BE2C (cell line): Measurements from ENCODE around the gene GJC3.

Experiments
- DNase-seq: peaks from one replicate; pipeline ENCODE4 v3.0.0-alpha.2; 2020
- H3K27me3 ChIP-seq: fragments of 250-450 bp; sonication (Bioruptor Pico); 2 replicates; pipeline ENCODE4 v1.5.1; 2020; ENCODE audit warnings: mild to moderate bottlenecking
- H3K36me3 ChIP-seq: fragments of 250-450 bp; sonication (Bioruptor Pico); 2 replicates; pipeline ENCODE4 v1.5.1; 2020; ENCODE audit warnings: mild to moderate bottlenecking
- H3K4me1 ChIP-seq: fragments of 250-450 bp; sonication (Bioruptor Pico); 2 replicates; pipeline ENCODE4 v1.5.1; 2020
- H3K4me3 ChIP-seq: 2 replicates; pipeline ENCODE4 v1.5.1; 2011; ENCODE audit warnings: low read depth, low read length
- H3K9me3 ChIP-seq: fragments of 250-450 bp; sonication (Bioruptor Pico); 2 replicates; pipeline ENCODE4 v1.5.1; 2020
- TF ChIP-seq, protein P1 (sequence below): IDR thresholded peaks from 2 replicates; pipeline ENCODE4 v1.5.1; 2012; ENCODE audit warnings: mild to moderate bottlenecking, low read depth, low read length

GJC3 gene

DNA sequence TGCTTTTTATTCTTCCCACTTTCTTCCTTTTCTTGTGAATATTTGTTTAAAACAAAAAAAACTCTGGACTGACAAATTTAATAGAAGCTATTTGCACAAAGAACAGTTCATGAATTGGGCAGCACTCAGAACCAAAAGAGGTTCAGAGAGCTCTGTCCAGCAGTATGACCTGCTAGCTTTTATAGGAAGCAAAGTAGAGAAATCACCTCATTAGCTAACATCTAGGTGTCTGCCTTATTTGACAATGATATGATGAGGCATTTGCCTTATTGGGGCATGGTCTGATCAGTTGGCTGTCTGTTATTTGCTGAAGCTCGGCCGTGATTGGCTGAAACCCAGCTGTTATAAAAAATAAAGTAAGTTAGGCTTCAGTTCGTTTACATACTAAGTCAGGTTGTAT, 9.3 kb downstream of the GJC3 start:
- no peak for DNase-seq

DNA sequence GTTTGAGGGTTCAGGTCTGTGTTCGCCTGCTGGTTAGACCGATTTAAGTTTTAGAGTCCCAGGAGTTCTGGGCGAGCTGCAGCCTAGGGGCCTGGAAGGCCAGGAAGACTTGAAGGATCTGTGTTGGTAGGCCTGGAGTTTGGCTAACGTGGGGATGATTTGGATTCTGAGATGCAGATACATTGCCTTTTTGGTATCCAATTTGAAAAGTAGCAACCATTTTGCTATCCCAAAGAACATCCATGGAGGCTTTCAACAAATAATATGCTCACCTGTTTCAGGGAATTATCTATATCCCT, 9.7 kb downstream of the GJC3 start:
- Histone ChIP-seq H3K27me3 (no peaks in the 10 kb centered on the region; the same call in 1 of the 2 replicates), H3K4me1 (no peaks in the 10 kb centered on the region; the same call in 1 of the 2 replicates)
- TF ChIP-seq, protein P1, sequence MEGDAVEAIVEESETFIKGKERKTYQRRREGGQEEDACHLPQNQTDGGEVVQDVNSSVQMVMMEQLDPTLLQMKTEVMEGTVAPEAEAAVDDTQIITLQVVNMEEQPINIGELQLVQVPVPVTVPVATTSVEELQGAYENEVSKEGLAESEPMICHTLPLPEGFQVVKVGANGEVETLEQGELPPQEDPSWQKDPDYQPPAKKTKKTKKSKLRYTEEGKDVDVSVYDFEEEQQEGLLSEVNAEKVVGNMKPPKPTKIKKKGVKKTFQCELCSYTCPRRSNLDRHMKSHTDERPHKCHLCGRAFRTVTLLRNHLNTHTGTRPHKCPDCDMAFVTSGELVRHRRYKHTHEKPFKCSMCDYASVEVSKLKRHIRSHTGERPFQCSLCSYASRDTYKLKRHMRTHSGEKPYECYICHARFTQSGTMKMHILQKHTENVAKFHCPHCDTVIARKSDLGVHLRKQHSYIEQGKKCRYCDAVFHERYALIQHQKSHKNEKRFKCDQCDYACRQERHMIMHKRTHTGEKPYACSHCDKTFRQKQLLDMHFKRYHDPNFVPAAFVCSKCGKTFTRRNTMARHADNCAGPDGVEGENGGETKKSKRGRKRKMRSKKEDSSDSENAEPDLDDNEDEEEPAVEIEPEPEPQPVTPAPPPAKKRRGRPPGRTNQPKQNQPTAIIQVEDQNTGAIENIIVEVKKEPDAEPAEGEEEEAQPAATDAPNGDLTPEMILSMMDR = no peak

More for the DNA sequence above, 9.3 kb downstream of the GJC3 start:
- H3K9me3 ChIP-seq = no peaks in the 10 kb centered on the region
- no peaks in the 10 kb centered on the region; the same call in 1 of the 2 replicates for H3K4me1 ChIP-seq
- TF ChIP-seq, protein P1 = no peak
- H3K27me3 ChIP-seq = no peaks in the 10 kb centered on the region; the same call in 1 of the 2 replicates
- peak overlapping the region; percentile 81 for H3K4me3 ChIP-seq
- H3K36me3 ChIP-seq = peaks cover 8% of the 10 kb centered on the region

DNA sequence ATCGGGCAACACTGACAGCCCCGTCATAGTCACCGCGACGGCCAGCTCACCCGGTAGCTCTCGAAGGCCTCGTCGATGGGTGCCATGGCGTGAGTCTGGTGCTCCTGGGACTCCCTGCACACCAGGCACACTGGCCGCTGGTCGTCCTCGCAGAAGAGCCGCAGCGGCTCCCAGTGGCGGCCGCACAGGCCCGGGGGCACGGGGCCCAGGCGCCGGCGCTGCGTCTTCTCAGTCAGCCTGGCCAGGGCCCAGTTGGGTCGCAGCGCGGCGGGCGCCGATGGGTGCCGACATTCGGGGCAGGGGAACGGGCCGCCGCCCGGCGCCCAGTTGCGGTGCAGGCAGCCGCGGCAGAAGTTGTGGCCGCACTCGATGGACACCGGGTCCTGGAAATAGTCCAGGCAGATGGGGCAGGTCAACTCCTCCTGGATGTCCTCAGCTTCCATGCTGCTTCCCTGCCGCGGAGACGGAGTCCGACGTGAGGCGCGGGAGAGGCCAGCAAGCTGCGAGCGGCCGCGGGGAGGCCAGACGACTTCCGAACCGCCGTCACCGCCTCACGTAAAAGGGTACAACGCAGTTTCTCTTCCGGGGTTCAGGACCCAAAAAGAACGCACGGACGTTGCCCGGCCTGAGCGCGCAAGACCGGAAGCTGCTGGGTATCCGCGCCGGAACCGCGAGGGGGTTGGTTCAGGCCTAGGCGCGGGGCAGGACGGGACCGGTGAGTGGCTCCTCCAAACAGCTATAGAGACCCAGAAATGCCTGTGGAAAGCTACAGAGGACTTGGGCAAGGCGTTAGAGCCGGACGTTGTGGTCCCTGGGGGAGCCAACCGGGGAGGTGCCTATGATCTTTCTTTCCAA, 10.2 kb downstream of the GJC3 start, which contains the start of gene TRIM4:
TSS of gene TRIM4 (minus strand) at position 572 of the 855 bp plus-strand sequence. CDS start at position 443, 129 bp downstream.
- peak within 1 kb of the TSS; percentile 81 for H3K4me3 ChIP-seq
- H3K27me3 ChIP-seq = no peaks in the 10 kb centered on the region; the same call in 1 of the 2 replicates
- TF ChIP-seq, protein P1 = no peak
- DNase-seq = peak; percentile 86
- H3K9me3 ChIP-seq = no peaks in the 10 kb centered on the region
- H3K36me3 ChIP-seq = peaks cover 8% of the 10 kb centered on the region
- H3K4me1 ChIP-seq = no peaks in the 10 kb centered on the region; the same call in 1 of the 2 replicates

More for the DNA sequence above, 9.7 kb downstream of the GJC3 start:
- no peak for DNase-seq
- Histone ChIP-seq H3K9me3 (no peaks in the 10 kb centered on the region), H3K36me3 (peaks cover 8% of the 10 kb centered on the region), H3K4me3 (peak overlapping the region; percentile 81)

DNA sequence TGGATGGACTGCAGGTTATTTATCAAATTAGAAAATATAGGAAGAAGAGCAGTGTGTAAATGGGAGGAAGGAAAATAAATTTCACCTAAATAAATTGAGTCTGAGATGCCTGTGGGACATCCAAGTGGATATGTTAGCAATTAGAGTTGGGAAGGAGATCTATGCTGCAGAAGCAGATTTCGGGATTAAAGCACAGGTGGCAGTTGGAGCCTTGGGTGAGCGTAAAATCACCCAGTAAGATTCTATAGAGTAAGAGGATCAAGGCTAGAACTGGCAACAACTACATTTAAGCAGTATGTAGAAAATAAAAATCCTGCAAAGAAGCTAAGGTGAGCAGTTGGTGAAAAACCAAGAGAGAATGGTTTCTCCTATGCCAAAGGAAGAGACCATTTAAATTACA, 18.4 kb downstream of the GJC3 start:
- H3K27me3 ChIP-seq = no peaks in the 10 kb centered on the region
- H3K4me1 ChIP-seq = no peaks in the 10 kb centered on the region
- no peak overlapping the region for H3K4me3 ChIP-seq
- TF ChIP-seq, protein P1 = no peak
- no peaks in the 10 kb centered on the region for H3K9me3 ChIP-seq
- H3K36me3 ChIP-seq = peaks cover 29% of the 10 kb centered on the region
- no peak for DNase-seq

DNA sequence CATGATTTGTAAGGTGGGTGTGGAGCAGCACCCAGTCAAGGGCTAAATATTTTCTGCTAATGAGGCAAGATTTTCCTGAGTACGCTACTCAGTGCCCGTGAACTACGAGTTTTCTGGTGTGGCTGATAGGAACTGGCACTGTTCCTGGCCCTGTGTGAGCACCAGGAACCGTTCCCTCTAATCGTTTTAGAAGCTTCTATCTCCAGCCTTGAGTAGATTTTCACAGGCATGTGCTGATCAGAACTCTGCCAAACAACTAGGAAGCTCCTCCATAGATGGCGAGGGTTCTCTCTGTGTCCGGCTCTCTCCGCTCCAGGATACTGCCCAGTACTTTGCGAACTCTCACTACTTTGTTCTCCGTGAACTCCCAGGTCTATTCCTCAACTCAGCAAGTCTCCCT, 27.8 kb downstream of the GJC3 start:
- Histone ChIP-seq H3K27me3 (no peaks in the 10 kb centered on the region), H3K4me3 (no peak overlapping the region), H3K4me1 (no peaks in the 10 kb centered on the region), H3K36me3 (peaks cover 37% of the 10 kb centered on the region), H3K9me3 (no peaks in the 10 kb centered on the region)
- DNase-seq = no peak
- TF ChIP-seq, protein P1 = no peak
